ENCODE results near the gene ASCL3. TPM values are rescaled to one million over a fixed set of nuclear protein-coding genes. Genes with fewer than 3 reads are reported as not detected.
"Not testable (repeated sequence)": the region's sequence is repeated elsewhere in the genome, so short reads cannot be mapped to it uniquely, and the experiment has no call there.

ASCL3 gene
- total RNA-seq (not detected), polyA plus RNA-seq (not detected)
- long read RNA-seq, donor 1, result 0 reads
- long read RNA-seq, donor 2, result 0 reads

- no peak for DNase-seq
- Histone ChIP-seq H3K4me3 (no peak within 1 kb of the TSS), H3K9me3 (no peaks in the 10 kb centered on the region), H3K36me3 (ENCODE audit: insufficient read depth in 1 of 2, low read depth in 1 of 2) (peaks cover 0 to 7% of the 10 kb centered on the region in 2 donors), H3K27ac (no peak within 1 kb of the TSS), H3K4me1 (no peaks in the 10 kb centered on the region), H3K27me3 (ENCODE audit: insufficient read depth in 3 of 3, low read length in 2 of 3) (peaks cover 0 to 3% (median 0%) of the 10 kb centered on the region in 3 donors)
- WGBS, 3 donors, result 55 to 69% (median 66%) methylated on average over 5 of the region's 5 CpGs
- TF ChIP-seq, protein P1, sequence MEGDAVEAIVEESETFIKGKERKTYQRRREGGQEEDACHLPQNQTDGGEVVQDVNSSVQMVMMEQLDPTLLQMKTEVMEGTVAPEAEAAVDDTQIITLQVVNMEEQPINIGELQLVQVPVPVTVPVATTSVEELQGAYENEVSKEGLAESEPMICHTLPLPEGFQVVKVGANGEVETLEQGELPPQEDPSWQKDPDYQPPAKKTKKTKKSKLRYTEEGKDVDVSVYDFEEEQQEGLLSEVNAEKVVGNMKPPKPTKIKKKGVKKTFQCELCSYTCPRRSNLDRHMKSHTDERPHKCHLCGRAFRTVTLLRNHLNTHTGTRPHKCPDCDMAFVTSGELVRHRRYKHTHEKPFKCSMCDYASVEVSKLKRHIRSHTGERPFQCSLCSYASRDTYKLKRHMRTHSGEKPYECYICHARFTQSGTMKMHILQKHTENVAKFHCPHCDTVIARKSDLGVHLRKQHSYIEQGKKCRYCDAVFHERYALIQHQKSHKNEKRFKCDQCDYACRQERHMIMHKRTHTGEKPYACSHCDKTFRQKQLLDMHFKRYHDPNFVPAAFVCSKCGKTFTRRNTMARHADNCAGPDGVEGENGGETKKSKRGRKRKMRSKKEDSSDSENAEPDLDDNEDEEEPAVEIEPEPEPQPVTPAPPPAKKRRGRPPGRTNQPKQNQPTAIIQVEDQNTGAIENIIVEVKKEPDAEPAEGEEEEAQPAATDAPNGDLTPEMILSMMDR (IDR thresholded peaks at IDR 0.05), result no peak
- intact Hi-C loops (cut with DNase I), result no loop called here
- ATAC-seq, result no peak
These were observed at the start of gene ASCL3 for GRCh38 chr11:8942518-8943066. Gene ASCL3, minus strand, starts transcription at chr11:8943016. Its CDS starts 4,855 bp downstream, at chr11:8938161.

GRCh38 chr11:8989453-8989852 lies 46.6 kb upstream of the ASCL3 start:
- no peak for ATAC-seq
- intact Hi-C loops (cut with DNase I), result no loop called here
- Histone ChIP-seq H3K27ac (no peak overlapping the region), H3K27me3 (ENCODE audit: insufficient read depth in 3 of 3, low read length in 2 of 3) (peaks cover 0 to 2% (median 0%) of the 10 kb centered on the region in 3 donors), H3K9me3 (no peaks in the 10 kb centered on the region), H3K4me1 (no peaks in the 10 kb centered on the region), H3K36me3 (ENCODE audit: insufficient read depth in 1 of 2, low read depth in 1 of 2) (no peaks in the 10 kb centered on the region), H3K4me3 (no peak overlapping the region)
- WGBS, 3 donors, result 70 to 81% (median 77%) methylated on average over 1 of the region's 1 CpG
- TF ChIP-seq, protein P1 (IDR thresholded peaks at IDR 0.05), result no peak
- DNase-seq, result no peak

GRCh38 chr11:8988329-8989234 lies 45.8 kb upstream of the ASCL3 start:
- ATAC-seq, result no peak
- peaks cover 0 to 2% (median 0%) of the 10 kb centered on the region in 3 donors for H3K27me3 ChIP-seq (ENCODE audit: insufficient read depth in 3 of 3, low read length in 2 of 3)
- no peaks in the 10 kb centered on the region for H3K4me1 ChIP-seq
- TF ChIP-seq, protein P1 (IDR thresholded peaks at IDR 0.05), result no peak
- no peaks in the 10 kb centered on the region for H3K36me3 ChIP-seq (ENCODE audit: insufficient read depth in 1 of 2, low read depth in 1 of 2)
- no peak overlapping the region for H3K4me3 ChIP-seq
- DNase-seq, result no peak
- WGBS, 3 donors, result 56 to 88% (median 78%) methylated on average over 3 of the region's 3 CpGs
- H3K9me3 ChIP-seq, result no peaks in the 10 kb centered on the region
- intact Hi-C loops (cut with DNase I), result no loop called here
- no peak overlapping the region for H3K27ac ChIP-seq

GRCh38 chr11:8987446-8987845 lies 44.6 kb upstream of the ASCL3 start:
- no peaks in the 10 kb centered on the region for H3K36me3 ChIP-seq (ENCODE audit: insufficient read depth in 1 of 2, low read depth in 1 of 2)
- WGBS, 3 donors, result 91 to 95% (median 93%) methylated on average over 2 of the region's 2 CpGs

DNA sequence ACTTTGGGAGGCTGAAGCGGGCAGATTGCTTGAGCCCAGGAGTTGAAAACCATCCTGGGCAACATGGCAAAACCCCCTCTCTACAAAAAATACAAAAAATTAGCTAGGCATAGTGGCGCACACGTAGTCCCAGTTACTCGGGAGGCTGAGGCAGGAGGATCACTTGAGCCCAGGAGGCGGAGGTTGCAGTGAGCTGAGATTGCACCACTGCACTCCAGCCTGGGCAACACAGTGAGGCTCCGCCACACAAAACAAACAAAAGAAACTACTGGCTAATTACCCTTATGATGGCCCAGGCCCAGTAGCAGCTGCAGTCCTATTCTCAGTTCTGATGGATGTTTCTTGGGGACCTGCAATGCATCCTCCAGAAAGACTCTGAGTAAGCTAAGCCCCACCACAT lies 44.0 kb upstream of the ASCL3 start:
- H3K4me3 ChIP-seq; DNase-seq; H3K4me1 ChIP-seq; ATAC-seq; H3K36me3 ChIP-seq (ENCODE audit: insufficient read depth in 1 of 2, low read depth in 1 of 2); H3K27ac ChIP-seq; intact Hi-C loops (cut with DNase I); H3K27me3 ChIP-seq (ENCODE audit: insufficient read depth in 3 of 3, low read length in 2 of 3); H3K9me3 ChIP-seq: not testable (repeated sequence)
- 96 to 99% (median 98%) methylated on average over 6 of the region's 6 CpGs for WGBS, 3 donors

More at GRCh38 chr11:8987446-8987845, 44.6 kb upstream of the ASCL3 start:
- Histone ChIP-seq H3K27ac (no peak overlapping the region), H3K9me3 (no peaks in the 10 kb centered on the region), H3K4me3 (no peak overlapping the region), H3K27me3 (ENCODE audit: insufficient read depth in 3 of 3, low read length in 2 of 3) (peaks cover 0 to 2% (median 0%) of the 10 kb centered on the region in 3 donors), H3K4me1 (no peaks in the 10 kb centered on the region)
- ATAC-seq (no peak), DNase-seq (no peak)
- intact Hi-C loops (cut with DNase I), result no loop called here
- TF ChIP-seq, protein P1 (IDR thresholded peaks at IDR 0.05), result no peak
